Mesendoderm (in vitro differentiated cells): ENCODE measurements around the gene SLC4A1AP.
A peak's percentile ranks its signal among the peaks of the same experiment; 100 is the strongest.

Experiments used
- DNase-seq: peaks from one replicate; pipeline ENCODE4 v3.0.0; 2013
- H2AK5ac ChIP-seq: 2 replicates; pipeline ENCODE4 v1.6.1; 2013; ENCODE audit warnings: low read length, inconsistent platforms
- H2BK120ac ChIP-seq: 2 replicates; pipeline ENCODE4 v1.6.1; 2013; ENCODE audit warnings: low read depth, mild to moderate bottlenecking, low read length, moderate library complexity, mixed read lengths
- H2BK15ac ChIP-seq: replicated peaks from 2 replicates; pipeline ENCODE4 v1.6.1; 2013; ENCODE audit warnings: low read depth, mild to moderate bottlenecking, moderate library complexity
- H2BK5ac ChIP-seq: 2 replicates; pipeline ENCODE4 v1.6.1; 2013; ENCODE audit warnings: low read length, inconsistent platforms
- H3K18ac ChIP-seq: 2 replicates; pipeline ENCODE4 v1.6.1; 2013; ENCODE audit warnings: mild to moderate bottlenecking, low read length, mixed read lengths
- H3K23ac ChIP-seq: one replicate; pipeline ENCODE4 v1.6.1; 2013; ENCODE audit warnings: low read length
- H3K27ac ChIP-seq: 2 replicates; pipeline ENCODE4 v1.5.1; 2013; ENCODE audit warnings: low read depth, mild to moderate bottlenecking, inconsistent platforms, low read length, moderate library complexity
- H3K27me3 ChIP-seq: 2 replicates; pipeline ENCODE4 v1.6.1; 2013; ENCODE audit warnings: low read length, control low read depth, mild to moderate bottlenecking, inconsistent platforms; ENCODE audit not compliant: insufficient read depth, poor library complexity
- H3K36me3 ChIP-seq: 2 replicates; pipeline ENCODE4 v1.6.1; 2013; ENCODE audit warnings: low read length, inconsistent platforms; ENCODE audit not compliant: control insufficient read depth, insufficient read depth
- H3K4ac ChIP-seq: one replicate; pipeline ENCODE4 v1.6.1; 2013; ENCODE audit warnings: low read depth, mild to moderate bottlenecking, low read length, moderate library complexity
- H3K4me1 ChIP-seq: 2 replicates; pipeline ENCODE4 v1.6.1; 2013; ENCODE audit warnings: low read depth, low read length, inconsistent platforms; ENCODE audit not compliant: control insufficient read depth
- H3K4me2 ChIP-seq: 2 replicates; pipeline ENCODE4 v1.6.1; 2013; ENCODE audit warnings: low read length
- H3K4me3 ChIP-seq: 2 replicates; pipeline ENCODE4 v1.5.1; 2013; ENCODE audit warnings: mild to moderate bottlenecking, low read length
- H3K56ac ChIP-seq: one replicate; pipeline ENCODE4 v1.6.1; 2013; ENCODE audit warnings: low read length
- H3K79me1 ChIP-seq: 2 replicates; pipeline ENCODE4 v1.6.1; 2013; ENCODE audit warnings: low read length, inconsistent platforms
- H3K79me2 ChIP-seq: 2 replicates; pipeline ENCODE4 v1.6.1; 2013; ENCODE audit warnings: mild to moderate bottlenecking, low read length; ENCODE audit not compliant: control insufficient read depth, insufficient read depth
- H3K9ac ChIP-seq: 2 replicates; pipeline ENCODE4 v1.6.1; 2013; ENCODE audit warnings: low read length, inconsistent platforms
- H4K5ac ChIP-seq: one replicate; pipeline ENCODE4 v1.6.1; 2013; ENCODE audit warnings: low read length
- H4K8ac ChIP-seq: one replicate; pipeline ENCODE4 v1.6.1; 2013; ENCODE audit warnings: low read depth, mild to moderate bottlenecking, control low read depth, low read length, moderate library complexity
- WGBS: extraction: QIAGEN DNeasy Blood & Tissue Kit; methylation state at CpG from one replicate; pipeline ENCODE4 v1.1.7; 2013; ENCODE audit warnings: low lambda C conversion rate, missing lambda C conversion rate; ENCODE audit not compliant: insufficient coverage; ENCODE audit errors: extremely low coverage; 5-methylcytosine and 5-hydroxymethylcytosine counted together

The SLC4A1AP gene

DNA sequence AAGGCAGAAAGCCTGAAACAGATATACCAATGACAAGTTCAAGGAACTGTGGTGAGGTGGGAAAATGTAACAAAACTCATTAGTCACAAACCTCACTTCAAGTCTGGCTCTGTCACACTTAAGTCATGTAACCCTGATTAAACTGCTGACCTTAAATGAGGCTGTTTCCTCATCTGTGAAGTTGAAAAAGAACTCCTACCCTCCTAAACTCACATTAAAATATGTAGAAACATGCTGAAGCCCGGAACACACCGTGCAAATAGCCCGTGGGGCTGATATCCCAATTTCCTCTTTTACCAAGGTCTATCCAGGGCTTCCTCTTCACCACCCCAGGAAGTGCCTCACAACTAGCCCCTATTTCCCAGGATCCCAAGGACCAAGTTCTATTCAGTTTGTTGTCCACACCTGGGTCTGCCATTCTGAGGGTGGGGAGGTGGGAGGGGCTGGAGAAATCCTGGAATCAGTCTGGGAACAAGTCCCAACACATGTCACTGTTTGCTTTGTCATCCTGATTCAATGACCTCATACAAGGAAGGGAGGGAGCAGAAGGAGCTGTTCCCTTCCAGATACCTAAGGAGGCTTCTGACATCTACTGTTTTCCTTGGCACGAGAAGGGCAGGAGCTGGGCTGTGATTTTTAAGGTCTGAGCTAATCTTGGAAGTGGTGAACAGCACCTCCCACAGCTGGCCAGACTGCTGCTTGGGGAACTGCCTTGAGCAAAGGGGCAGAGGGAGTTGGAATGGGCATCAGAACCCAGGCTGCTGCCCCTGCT, 42.3 kb downstream of the SLC4A1AP start:
- Histone ChIP-seq H2AK5ac (no peak overlapping the region), H2BK15ac (no peak overlapping the region), H3K4me2 (no peak overlapping the region), H3K79me1 (no peaks in the 10 kb centered on the region), H3K27me3 (no peaks in the 10 kb centered on the region), H4K5ac (no peak overlapping the region), H3K18ac (no peak overlapping the region), H2BK5ac (no peak overlapping the region), H3K4me1 (no peaks in the 10 kb centered on the region), H3K27ac (no peak overlapping the region), H3K56ac (no peak overlapping the region), H3K4me3 (no peak overlapping the region), H3K23ac (no peak overlapping the region), H3K4ac (peak overlapping the region; percentile 45), H2BK120ac (no peak overlapping the region), H3K9ac (no peak overlapping the region), H3K36me3 (no peaks in the 10 kb centered on the region), H4K8ac (no peak overlapping the region), H3K79me2 (no peaks in the 10 kb centered on the region)
- no CpG with 5 or more reads among the region's 4 CpGs for WGBS
- peak; percentile 87 for DNase-seq

- no peak overlapping the region for H3K27ac ChIP-seq
- no peaks in the 10 kb centered on the region for H3K36me3 ChIP-seq
- H3K23ac ChIP-seq: no peak overlapping the region
- H3K4me2 ChIP-seq: no peak overlapping the region
- no peak overlapping the region for H2AK5ac ChIP-seq
- H3K27me3 ChIP-seq: no peaks in the 10 kb centered on the region
- H3K4me1 ChIP-seq: no peaks in the 10 kb centered on the region
- no peak for DNase-seq
- H3K18ac ChIP-seq: no peak overlapping the region
- no peaks in the 10 kb centered on the region for H3K79me1 ChIP-seq
- H3K79me2 ChIP-seq: no peaks in the 10 kb centered on the region
- H2BK120ac ChIP-seq: no peak overlapping the region
- no peak overlapping the region for H2BK15ac ChIP-seq
- no peak overlapping the region for H3K4me3 ChIP-seq
- no peak overlapping the region for H4K8ac ChIP-seq
- WGBS: no CpG with 5 or more reads among the region's 9 CpGs
- no peak overlapping the region for H3K9ac ChIP-seq
- H2BK5ac ChIP-seq: no peak overlapping the region
- no peak overlapping the region for H3K56ac ChIP-seq
- no peak overlapping the region for H4K5ac ChIP-seq
- no peak overlapping the region for H3K4ac ChIP-seq
Observed at GRCh38 chr2:27707462-27708256, 44.0 kb downstream of the SLC4A1AP start.

- Histone ChIP-seq H3K27me3 (no peaks in the 10 kb centered on the region), H3K36me3 (no peaks in the 10 kb centered on the region), H3K79me2 (no peaks in the 10 kb centered on the region), H2AK5ac (no peak overlapping the region), H3K4me2 (no peak overlapping the region), H3K4ac (no peak overlapping the region), H3K4me3 (no peak overlapping the region), H2BK15ac (no peak overlapping the region), H3K56ac (no peak overlapping the region), H4K8ac (no peak overlapping the region), H3K4me1 (no peaks in the 10 kb centered on the region), H3K79me1 (no peaks in the 10 kb centered on the region), H3K23ac (no peak overlapping the region), H4K5ac (no peak overlapping the region), H2BK5ac (no peak overlapping the region), H3K9ac (no peak overlapping the region), H3K18ac (no peak overlapping the region), H3K27ac (no peak overlapping the region), H2BK120ac (no peak overlapping the region)
- WGBS: no CpG with 5 or more reads among the region's 7 CpGs
- DNase-seq: no peak
Observed at GRCh38 chr2:27708257-27708654, 44.6 kb downstream of the SLC4A1AP start.

GRCh38 chr2:27708666-27709065, 45.0 kb downstream of the SLC4A1AP start:
- H2BK15ac ChIP-seq: no peak overlapping the region
- no peaks in the 10 kb centered on the region for H3K4me1 ChIP-seq
- H3K23ac ChIP-seq: no peak overlapping the region
- no peak overlapping the region for H3K18ac ChIP-seq
- DNase-seq: no peak
- no peak overlapping the region for H3K27ac ChIP-seq
- no peak overlapping the region for H3K4ac ChIP-seq
- H3K79me1 ChIP-seq: no peaks in the 10 kb centered on the region
- no peaks in the 10 kb centered on the region for H3K27me3 ChIP-seq
- no peak overlapping the region for H3K4me2 ChIP-seq
- no peak overlapping the region for H4K5ac ChIP-seq
- no peaks in the 10 kb centered on the region for H3K36me3 ChIP-seq
- H2BK5ac ChIP-seq: no peak overlapping the region
- H2AK5ac ChIP-seq: no peak overlapping the region
- no peak overlapping the region for H3K4me3 ChIP-seq
- no peak overlapping the region for H2BK120ac ChIP-seq
- WGBS: no CpG with 5 or more reads among the region's 3 CpGs
- no peaks in the 10 kb centered on the region for H3K79me2 ChIP-seq
- H3K56ac ChIP-seq: no peak overlapping the region
- H3K9ac ChIP-seq: no peak overlapping the region
- no peak overlapping the region for H4K8ac ChIP-seq

GRCh38 chr2:27709326-27709725, 45.6 kb downstream of the SLC4A1AP start:
- DNase-seq: no peak
- H3K4me3 ChIP-seq: no peak overlapping the region
- no peak overlapping the region for H2BK15ac ChIP-seq
- H3K27ac ChIP-seq: no peak overlapping the region
- H2BK5ac ChIP-seq: no peak overlapping the region
- H3K36me3 ChIP-seq: no peaks in the 10 kb centered on the region
- no peak overlapping the region for H4K5ac ChIP-seq
- no peaks in the 10 kb centered on the region for H3K4me1 ChIP-seq
- H4K8ac ChIP-seq: no peak overlapping the region
- H3K18ac ChIP-seq: no peak overlapping the region
- H3K4me2 ChIP-seq: no peak overlapping the region
- no CpG with 5 or more reads among the region's 2 CpGs for WGBS
- H3K9ac ChIP-seq: no peak overlapping the region
- no peaks in the 10 kb centered on the region for H3K79me1 ChIP-seq
- H3K4ac ChIP-seq: no peak overlapping the region
- H2AK5ac ChIP-seq: no peak overlapping the region
- H3K27me3 ChIP-seq: no peaks in the 10 kb centered on the region
- H2BK120ac ChIP-seq: no peak overlapping the region
- H3K56ac ChIP-seq: no peak overlapping the region
- no peaks in the 10 kb centered on the region for H3K79me2 ChIP-seq
- no peak overlapping the region for H3K23ac ChIP-seq
